ENCODE data around the gene CNKSR3.

Gene CNKSR3

GRCh38 chr6:154384191-154384590 lies 126.3 kb downstream of the CNKSR3 start:
- no peak for TF ChIP-seq EGR1 (IDR thresholded peaks at IDR 0.05)
- TF ChIP-seq RAD21 (IDR thresholded peaks at IDR 0.05; ENCODE audit: low read depth): no peak
- TF ChIP-seq USF1 (IDR thresholded peaks at IDR 0.05): no peak
- no peak for TF ChIP-seq EP300 (IDR thresholded peaks at IDR 0.05; ENCODE audit: borderline replicate concordance)
- no peak for TF ChIP-seq NFIC (IDR thresholded peaks at IDR 0.05)
- TF ChIP-seq ZBTB7A (IDR thresholded peaks at IDR 0.05; ENCODE audit: low read depth): no peak
- no peak for TF ChIP-seq CEBPB (IDR thresholded peaks at IDR 0.05)
- TF ChIP-seq MAX (IDR thresholded peaks at IDR 0.05): no peak
- TF ChIP-seq YY1 (IDR thresholded peaks at IDR 0.05; ENCODE audit: low read depth): no peak

GRCh38 chr6:154383273-154383672 lies 127.2 kb downstream of the CNKSR3 start:
- no peak for TF ChIP-seq USF1 (IDR thresholded peaks at IDR 0.05)
- no peak for TF ChIP-seq ZBTB7A (IDR thresholded peaks at IDR 0.05; ENCODE audit: low read depth)
- no peak for TF ChIP-seq MAX (IDR thresholded peaks at IDR 0.05)
- no peak for TF ChIP-seq RAD21 (IDR thresholded peaks at IDR 0.05; ENCODE audit: low read depth)
- TF ChIP-seq TCF12 (IDR thresholded peaks at IDR 0.05; ENCODE audit: low read depth): no peak
- no peak for TF ChIP-seq CREB1 (IDR thresholded peaks at IDR 0.05; ENCODE audit: low read depth)
- no peak for TF ChIP-seq TAF1 (IDR thresholded peaks at IDR 0.05; ENCODE audit: low read depth)
- no peak for TF ChIP-seq EP300 (IDR thresholded peaks at IDR 0.05; ENCODE audit: borderline replicate concordance)
- no peak for TF ChIP-seq NFIC (IDR thresholded peaks at IDR 0.05)
- TF ChIP-seq CEBPB (IDR thresholded peaks at IDR 0.05): no peak
- no peak for TF ChIP-seq TEAD4 (IDR thresholded peaks at IDR 0.05)
- no peak for TF ChIP-seq REST (IDR thresholded peaks at IDR 0.05; ENCODE audit: low read depth)
- no peak for TF ChIP-seq FOXM1 (IDR thresholded peaks at IDR 0.05; ENCODE audit: borderline replicate concordance, low read depth)
- no peak for TF ChIP-seq EGR1 (IDR thresholded peaks at IDR 0.05)
- no peak for TF ChIP-seq YY1 (IDR thresholded peaks at IDR 0.05; ENCODE audit: low read depth)

- TF ChIP-seq TCF12 (IDR thresholded peaks at IDR 0.05; ENCODE audit: low read depth): no peak
- no peak for TF ChIP-seq EGR1 (IDR thresholded peaks at IDR 0.05)
- no peak for TF ChIP-seq ZBTB7A (IDR thresholded peaks at IDR 0.05; ENCODE audit: low read depth)
- no peak for TF ChIP-seq CREB1 (IDR thresholded peaks at IDR 0.05; ENCODE audit: low read depth)
- TF ChIP-seq YY1 (IDR thresholded peaks at IDR 0.05; ENCODE audit: low read depth): no peak
- TF ChIP-seq REST (IDR thresholded peaks at IDR 0.05; ENCODE audit: low read depth): no peak
- no peak for TF ChIP-seq RAD21 (IDR thresholded peaks at IDR 0.05; ENCODE audit: low read depth)
- no peak for TF ChIP-seq USF1 (IDR thresholded peaks at IDR 0.05)
- no peak for TF ChIP-seq EP300 (IDR thresholded peaks at IDR 0.05; ENCODE audit: borderline replicate concordance)
- no peak for TF ChIP-seq CEBPB (IDR thresholded peaks at IDR 0.05)
- TF ChIP-seq MAX (IDR thresholded peaks at IDR 0.05): no peak
- TF ChIP-seq TEAD4 (IDR thresholded peaks at IDR 0.05): no peak
- TF ChIP-seq FOXM1 (IDR thresholded peaks at IDR 0.05; ENCODE audit: borderline replicate concordance, low read depth): no peak
These were observed 127.7 kb downstream of the CNKSR3 start for GRCh38 chr6:154382740-154383139.

- TF ChIP-seq TCF12 (IDR thresholded peaks at IDR 0.05; ENCODE audit: low read depth) (no peak), TEAD4 (IDR thresholded peaks at IDR 0.05) (no peak), REST (IDR thresholded peaks at IDR 0.05; ENCODE audit: low read depth) (no peak), EP300 (IDR thresholded peaks at IDR 0.05; ENCODE audit: borderline replicate concordance) (no peak), RAD21 (IDR thresholded peaks at IDR 0.05; ENCODE audit: low read depth) (no peak)
These were observed 128.9 kb downstream of the CNKSR3 start for GRCh38 chr6:154381548-154381947.
